ENCODE measurements around the gene CFAP20DC.

GRCh38 chr3:59079962-59080361 is 30.1 kb upstream of the CFAP20DC start:
- TF ChIP-seq BCL11A (IDR thresholded peaks at IDR 0.05; ENCODE audit: low read depth, low read length) (no peak), CBFB (IDR thresholded peaks at IDR 0.05; ENCODE audit: low read depth) (no peak), JUND (IDR thresholded peaks at IDR 0.05; ENCODE audit: low read depth, low read length) (no peak), ATF7 (IDR thresholded peaks at IDR 0.05; ENCODE audit: low read depth) (no peak)
- TF ChIP-seq, protein P1, sequence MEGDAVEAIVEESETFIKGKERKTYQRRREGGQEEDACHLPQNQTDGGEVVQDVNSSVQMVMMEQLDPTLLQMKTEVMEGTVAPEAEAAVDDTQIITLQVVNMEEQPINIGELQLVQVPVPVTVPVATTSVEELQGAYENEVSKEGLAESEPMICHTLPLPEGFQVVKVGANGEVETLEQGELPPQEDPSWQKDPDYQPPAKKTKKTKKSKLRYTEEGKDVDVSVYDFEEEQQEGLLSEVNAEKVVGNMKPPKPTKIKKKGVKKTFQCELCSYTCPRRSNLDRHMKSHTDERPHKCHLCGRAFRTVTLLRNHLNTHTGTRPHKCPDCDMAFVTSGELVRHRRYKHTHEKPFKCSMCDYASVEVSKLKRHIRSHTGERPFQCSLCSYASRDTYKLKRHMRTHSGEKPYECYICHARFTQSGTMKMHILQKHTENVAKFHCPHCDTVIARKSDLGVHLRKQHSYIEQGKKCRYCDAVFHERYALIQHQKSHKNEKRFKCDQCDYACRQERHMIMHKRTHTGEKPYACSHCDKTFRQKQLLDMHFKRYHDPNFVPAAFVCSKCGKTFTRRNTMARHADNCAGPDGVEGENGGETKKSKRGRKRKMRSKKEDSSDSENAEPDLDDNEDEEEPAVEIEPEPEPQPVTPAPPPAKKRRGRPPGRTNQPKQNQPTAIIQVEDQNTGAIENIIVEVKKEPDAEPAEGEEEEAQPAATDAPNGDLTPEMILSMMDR (IDR thresholded peaks at IDR 0.05 in 2 of 3, conservative IDR thresholded peaks at IDR 0.05 in 1 of 3; ENCODE audit: control insufficient read depth in 2 of 3, extremely low read depth in 1 of 3, insufficient read depth in 1 of 3, low read depth in 3 of 3, low read length in 3 of 3) = no peak
